Measurements from ENCODE around the gene LRRC4B. TPM values are rescaled to one million over a fixed set of nuclear protein-coding genes. Genes with fewer than 3 reads are reported as not detected.

The LRRC4B gene
- total and polyA plus RNA-seq, 12 donors: 0.42 to 3.0 (median 0.78) TPM

- intact Hi-C loops (cut with DNase I): loop anchor here in 1 of 10 donors (5.0 to 10.0 kb wide), 2 partner anchors 37 to 290 kb away; partner anchors contain the start of genes EMC10 and GARIN5A
- no peak for ATAC-seq
- no peak for DNase-seq
Measured at GRCh38 chr19:50514346-50515167, 53.7 kb downstream of the LRRC4B start.

DNA sequence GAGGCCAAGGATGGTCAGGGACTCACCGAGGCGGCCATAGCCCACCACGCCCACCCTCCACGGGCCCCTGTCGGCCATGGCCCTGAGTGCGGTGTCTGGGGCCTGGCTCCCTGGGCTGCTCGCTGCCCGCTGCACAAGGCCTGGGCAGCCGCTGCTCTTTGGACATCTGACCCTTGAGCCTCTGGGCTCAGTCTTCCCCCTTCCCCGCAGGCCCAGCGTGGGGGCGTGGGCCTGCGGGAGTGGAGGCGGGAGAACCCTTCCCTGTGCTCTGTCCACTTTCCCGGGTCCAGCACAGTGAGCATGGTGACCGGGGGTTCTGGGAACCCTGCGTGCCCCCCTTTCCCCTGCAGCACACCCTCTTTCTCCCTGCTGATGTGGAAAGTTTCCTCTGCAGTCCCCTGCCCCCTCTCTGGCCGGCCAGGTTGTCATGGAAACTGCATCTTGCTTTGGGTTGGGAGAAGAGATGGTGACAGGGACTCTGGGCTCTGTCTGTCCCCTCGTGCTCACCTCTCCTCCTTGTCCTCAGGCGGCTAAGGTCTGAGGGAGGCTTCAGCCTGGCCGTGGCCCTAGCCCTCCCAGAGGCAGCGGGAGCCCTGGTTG lies 54.4 kb downstream of the LRRC4B start, which contains the start of gene ASPDH:
Gene ASPDH (minus strand): TSS at position 168 of the 600 bp plus-strand sequence. CDS start 90 bp downstream, at position 78.
- TF ChIP-seq CTCF (IDR thresholded peaks at IDR 0.05): no peak
- intact Hi-C loops (cut with DNase I): loop anchor here in 1 of 10 donors (5.0 to 10.0 kb wide), 2 partner anchors 37 to 291 kb away; partner anchors contain the start of genes EMC10 and GARIN5A
- H3K9me3 ChIP-seq: no peaks in the 10 kb centered on the region
- peaks cover 5 to 25% (median 13%) of the 10 kb centered on the region in 9 donors for H3K4me1 ChIP-seq
- WGBS, 2 donors: 60 to 66% methylated on average over 21 of the region's 22 CpGs
- ATAC-seq (no peak), DNase-seq (no peak)
- H3K36me3 ChIP-seq: no peaks in the 10 kb centered on the region
- H3K4me3 ChIP-seq: no peak within 1 kb of the TSS
- peaks cover 0 to 13% (median 0%) of the 10 kb centered on the region in 7 donors for H3K27me3 ChIP-seq
- no peak within 1 kb of the TSS for H3K27ac ChIP-seq

More at GRCh38 chr19:50514346-50515167, 53.7 kb downstream of the LRRC4B start:
- no peak for TF ChIP-seq CTCF (IDR thresholded peaks at IDR 0.05)
- peaks cover 0 to 13% (median 0%) of the 10 kb centered on the region in 7 donors for H3K27me3 ChIP-seq
- no peaks in the 10 kb centered on the region for H3K36me3 ChIP-seq
- no peak overlapping the region for H3K27ac ChIP-seq
- H3K4me3 ChIP-seq: no peak overlapping the region
- peaks cover 5 to 18% (median 12%) of the 10 kb centered on the region in 9 donors for H3K4me1 ChIP-seq
- 51 to 60% methylated on average over 35 to 38 of the region's 38 CpGs for WGBS, 2 donors
- H3K9me3 ChIP-seq: no peaks in the 10 kb centered on the region

DNA sequence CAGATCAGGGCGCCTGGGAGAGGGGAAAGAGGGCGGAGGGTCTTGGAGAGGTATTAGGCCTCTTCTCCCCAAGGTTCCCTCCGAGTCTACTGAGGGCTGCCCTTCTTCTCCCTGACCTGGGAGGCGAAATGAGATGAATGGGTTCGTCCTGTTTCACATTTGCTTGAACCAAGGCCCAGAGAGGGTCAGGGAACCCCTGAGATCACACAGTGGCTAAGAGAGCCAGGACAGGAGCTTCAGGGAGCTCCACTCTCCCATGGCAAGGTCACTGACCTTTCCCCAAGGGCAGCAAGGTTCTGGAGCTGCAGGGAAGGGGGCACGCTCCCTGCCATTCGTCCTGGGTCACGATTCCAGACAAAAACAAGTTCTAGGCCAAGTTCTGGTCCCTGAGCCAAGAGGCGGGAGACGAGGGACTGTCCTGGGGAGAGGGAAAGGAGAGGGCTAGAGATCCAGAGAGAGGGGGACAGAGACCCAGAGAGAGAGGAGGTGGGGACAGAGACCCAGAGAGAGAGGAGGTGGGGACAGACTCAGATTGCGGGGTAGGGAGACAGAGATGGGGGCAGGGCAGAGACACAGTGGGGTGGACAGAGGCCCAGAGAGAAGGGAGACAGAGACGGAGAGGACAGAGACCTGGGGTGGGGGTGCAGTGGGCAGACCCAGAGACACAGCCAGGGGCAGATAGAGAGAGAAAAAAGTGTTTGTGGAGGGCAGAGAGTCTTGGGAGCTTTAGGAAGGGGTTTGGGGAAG lies 55.1 kb downstream of the LRRC4B start:
- DNase-seq (no peak), ATAC-seq (no peak)
- Histone ChIP-seq H3K4me1 (peaks cover 5 to 27% (median 13%) of the 10 kb centered on the region in 9 donors), H3K27me3 (peaks cover 0 to 13% (median 0%) of the 10 kb centered on the region in 7 donors), H3K27ac (no peak overlapping the region), H3K36me3 (no peaks in the 10 kb centered on the region), H3K4me3 (no peak overlapping the region), H3K9me3 (no peaks in the 10 kb centered on the region)
- intact Hi-C loops (cut with DNase I): loop anchor here in 1 of 10 donors (5.0 to 10.0 kb wide), 2 partner anchors 36 to 292 kb away; partner anchors contain the start of genes EMC10 and GARIN5A
- 65 to 71% methylated on average over 12 of the region's 12 CpGs for WGBS, 2 donors
- no peak for TF ChIP-seq CTCF (IDR thresholded peaks at IDR 0.05)
